Testis (tissue), 2 donors: ENCODE data around the gene DHRS7B.

ENCODE experiments used
- CTCF ChIP-seq, 3 experiments: fragments of 450-650 bp in 2 of 3; fragments of 200-600 bp in 1 of 3; sonication (generic) in 1 of 3; IDR thresholded peaks; one replicate each; pipeline ENCODE4 v1.5.1; 2016 to 2019; ENCODE audit warnings: antibody characterized with exemption in 3 of 3, mild to moderate bottlenecking in 2 of 3, moderate library complexity in 1 of 3
- POLR2A ChIP-seq: fragments of 450-650 bp; IDR thresholded peaks from one replicate; pipeline ENCODE4 v1.6.1; 2017; ENCODE audit warnings: antibody characterized with exemption, mild to moderate bottlenecking, moderate library complexity

GRCh38 chr17:21125862-21126261 is 902 bp upstream of the DHRS7B start:
- TF ChIP-seq CTCF (IDR thresholded peaks at IDR 0.05) (no peak), POLR2A (no peak)
